Psoas muscle (tissue), 8 donors: ENCODE data around the gene XRCC3. TPM values are rescaled to one million over a fixed set of nuclear protein-coding genes. Genes with fewer than 3 reads are reported as not detected.

Experiments used
- ATAC-seq, 4 donors: fragments of 200-7000 bp; cut with Tn5 transposase; one replicate each; pipeline ENCODE4 v1.9.1; 2020; ENCODE audit warnings: moderate library complexity in 3 of 4, mild to moderate bottlenecking in 2 of 4
- DNase-seq, 2 donors: peaks; one replicate each; pipeline ENCODE4 v3.0.0-alpha.2; 2020
- H3K27ac ChIP-seq: fragments of 200-600 bp; one replicate; pipeline ENCODE4 v1.8.0; 2022
- H3K27me3 ChIP-seq, 3 donors: fragments of 200-600 bp in 1 of 3; one replicate each; pipeline versions ENCODE4 v1.6.1 to v1.8.0; 2013 to 2022; ENCODE audit warnings: low read length in 2 of 3, mild to moderate bottlenecking in 2 of 3, moderate library complexity in 1 of 3; ENCODE audit not compliant: insufficient read depth in 3 of 3
- H3K36me3 ChIP-seq, 2 donors: fragments of 200-600 bp in 1 of 2; one replicate each; pipeline versions ENCODE4 v1.6.1 to v1.8.0; 2013 to 2022; ENCODE audit warnings: low read depth in 1 of 2, mild to moderate bottlenecking in 1 of 2, moderate library complexity in 1 of 2; ENCODE audit not compliant: insufficient read depth in 1 of 2
- H3K4me1 ChIP-seq: fragments of 200-600 bp; one replicate; pipeline ENCODE4 v1.8.0; 2022
- H3K4me3 ChIP-seq: fragments of 200-600 bp; one replicate; pipeline ENCODE4 v1.8.0; 2022; ENCODE audit warnings: mild to moderate bottlenecking
- H3K9me3 ChIP-seq: fragments of 200-600 bp; one replicate; pipeline ENCODE4 v1.8.0; 2022
- WGBS, 3 donors: extraction: QIAGEN DNeasy Blood & Tissue Kit; methylation state at CpG; one replicate each; pipeline versions ENCODE4 v1.1.6 to v1.1.7; 2013; 5-methylcytosine and 5-hydroxymethylcytosine counted together
- intact Hi-C, 2 donors: fragments of 100-400 bp; cut with DNase I; formaldehyde crosslinking; loops; one replicate each; pipeline versions ENCODE4 v1.11.0 to v1.14.2; 2022
- polyA plus RNA-seq, 3 donors: library from polyadenylated mRNA; stranded (reverse); fragments of 200-250 nt; gene quantifications; one replicate each; pipeline ENCODE4 v1.2.3, GENCODE V29; 2013
- total RNA-seq, 4 donors: library from RNA; stranded (reverse); fragmentation: NEBNext Ultra II Directional in 2 of 4; extraction: Animal tissue kit (Norgen Biotek cat#: 25700) in 2 of 4; gene quantifications; one replicate each; pipeline versions ENCODE4 v1.2.1 to v1.2.4, GENCODE V29; 2021 to 2023
- TF ChIP-seq, protein P1 (sequence below): fragments of 200-600 bp; IDR thresholded peaks from one replicate; pipeline ENCODE4 v1.8.0; 2022; ENCODE audit warnings: antibody characterized with exemption
- donor health status: healthy with polysubstance abuse.
- donor health status: DM: no; HTN: no; CAD: no; lungs with moderate emphysema.
- donor health status: Bipolar disorder and iron deficiency.
- donor health status: healthy.
- donor health status: DM: yes; HTN: yes; CAD: no.
- donor health status: DM: no; HTN: no; CAD: no.
- donor health status: DM: no; HTN: no; CAD: no.
- donor health status: DM: yes; HTN: yes; CAD: no.

Gene XRCC3
- total and polyA plus RNA-seq, 7 donors, result 1.00 to 2.5 (median 1.6) TPM

GRCh38 chr14:103714063-103714724 is 1.1 kb downstream of the XRCC3 start:
- Histone ChIP-seq H3K4me3 (peak overlapping the region; percentile 94), H3K9me3 (no peaks in the 10 kb centered on the region), H3K4me1 (peaks cover 40% of the 10 kb centered on the region), H3K27ac (no peak overlapping the region), H3K36me3 (peaks cover 0 to 9% of the 10 kb centered on the region in 2 donors), H3K27me3 (no peaks in the 10 kb centered on the region)
- WGBS, 3 donors, result 63 to 71% (median 70%) methylated on average over 15 to 16 of the region's 16 CpGs
- DNase-seq (no peak), ATAC-seq (no peak)
- intact Hi-C loops, result no loop called here
- TF ChIP-seq, protein P1, sequence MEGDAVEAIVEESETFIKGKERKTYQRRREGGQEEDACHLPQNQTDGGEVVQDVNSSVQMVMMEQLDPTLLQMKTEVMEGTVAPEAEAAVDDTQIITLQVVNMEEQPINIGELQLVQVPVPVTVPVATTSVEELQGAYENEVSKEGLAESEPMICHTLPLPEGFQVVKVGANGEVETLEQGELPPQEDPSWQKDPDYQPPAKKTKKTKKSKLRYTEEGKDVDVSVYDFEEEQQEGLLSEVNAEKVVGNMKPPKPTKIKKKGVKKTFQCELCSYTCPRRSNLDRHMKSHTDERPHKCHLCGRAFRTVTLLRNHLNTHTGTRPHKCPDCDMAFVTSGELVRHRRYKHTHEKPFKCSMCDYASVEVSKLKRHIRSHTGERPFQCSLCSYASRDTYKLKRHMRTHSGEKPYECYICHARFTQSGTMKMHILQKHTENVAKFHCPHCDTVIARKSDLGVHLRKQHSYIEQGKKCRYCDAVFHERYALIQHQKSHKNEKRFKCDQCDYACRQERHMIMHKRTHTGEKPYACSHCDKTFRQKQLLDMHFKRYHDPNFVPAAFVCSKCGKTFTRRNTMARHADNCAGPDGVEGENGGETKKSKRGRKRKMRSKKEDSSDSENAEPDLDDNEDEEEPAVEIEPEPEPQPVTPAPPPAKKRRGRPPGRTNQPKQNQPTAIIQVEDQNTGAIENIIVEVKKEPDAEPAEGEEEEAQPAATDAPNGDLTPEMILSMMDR, result no peak

DNA sequence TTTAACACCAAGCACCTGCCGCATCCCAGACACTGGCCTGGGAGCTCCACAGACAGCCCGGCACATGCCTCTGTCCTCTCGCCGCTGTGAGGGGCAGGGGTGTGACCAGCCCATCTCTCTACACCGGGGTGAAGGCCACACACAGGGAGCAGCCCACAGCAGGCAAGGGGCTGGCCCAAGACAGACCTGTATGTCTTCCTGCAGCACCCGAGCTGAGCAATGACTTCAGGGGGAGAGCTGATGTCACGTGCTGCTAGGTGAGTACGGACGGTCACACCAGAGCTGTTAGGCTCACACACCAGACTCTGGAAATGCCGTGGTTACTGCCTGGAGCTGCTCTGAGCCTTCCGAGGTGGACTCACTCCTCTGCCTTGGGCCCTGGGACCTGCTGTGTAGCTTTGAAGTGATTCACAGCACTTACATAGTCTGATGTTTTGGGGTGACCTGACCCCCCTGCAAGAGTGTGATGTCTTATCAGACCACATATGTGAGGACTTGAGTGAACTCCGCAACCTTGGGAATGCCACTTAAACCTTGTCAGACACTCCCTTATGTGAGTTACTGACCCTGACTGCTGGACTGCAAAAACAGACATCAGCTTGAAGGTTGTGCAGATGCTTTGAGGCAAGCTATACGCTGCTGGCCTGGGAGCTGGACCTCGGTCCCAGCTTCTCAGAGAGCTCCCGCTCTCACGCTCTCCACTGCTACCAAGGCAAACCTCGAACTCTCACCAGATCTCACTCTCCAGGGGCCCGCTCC is 1.8 kb downstream of the XRCC3 start:
- intact Hi-C loops, result no loop called here
- 87 to 90% (median 87%) methylated on average over 18 of the region's 18 CpGs for WGBS, 3 donors
- no peaks in the 10 kb centered on the region for H3K9me3 ChIP-seq
- H3K27ac ChIP-seq, result no peak overlapping the region
- TF ChIP-seq, protein P1, result no peak
- H3K4me1 ChIP-seq, result peaks cover 44% of the 10 kb centered on the region
- H3K36me3 ChIP-seq, result peaks cover 0 to 10% of the 10 kb centered on the region in 2 donors
- H3K27me3 ChIP-seq, result no peaks in the 10 kb centered on the region
- H3K4me3 ChIP-seq, result no peak overlapping the region
- DNase-seq (no peak), ATAC-seq (no peak)

DNA sequence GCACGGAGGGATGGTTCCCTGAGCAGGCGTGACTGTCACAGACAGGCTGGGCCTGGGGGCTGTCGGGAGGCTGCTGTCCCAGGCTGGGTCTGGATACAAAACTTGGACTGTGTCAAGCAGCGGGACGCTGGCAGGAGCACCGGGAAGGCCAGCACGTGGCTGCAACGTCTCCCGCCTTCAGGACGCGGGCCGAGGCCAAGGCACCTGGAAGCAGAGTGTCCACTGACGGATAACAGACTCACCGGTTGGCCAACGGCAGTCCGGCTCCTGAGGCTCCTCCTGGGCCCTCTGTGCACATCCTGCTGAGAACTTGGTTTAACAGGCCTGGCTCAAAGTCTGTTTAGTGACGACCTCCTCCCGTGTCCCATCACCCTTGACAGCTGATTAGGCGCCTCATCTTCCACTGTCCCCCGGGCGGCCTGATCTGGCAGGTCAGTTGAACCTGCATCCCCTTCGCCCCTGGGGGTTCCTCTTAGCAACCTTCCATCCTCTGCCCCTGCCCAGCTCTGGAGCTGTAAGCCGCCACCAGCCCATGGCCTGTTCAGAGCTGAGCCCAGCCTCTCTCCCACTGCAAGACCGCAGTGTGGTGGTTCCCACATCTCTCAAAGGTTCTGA is 2.5 kb downstream of the XRCC3 start:
- H3K27me3 ChIP-seq, result no peaks in the 10 kb centered on the region
- no peak overlapping the region for H3K4me3 ChIP-seq
- DNase-seq, result no peak
- peaks cover 0 to 10% of the 10 kb centered on the region in 2 donors for H3K36me3 ChIP-seq
- ATAC-seq, result no peak
- peaks cover 42% of the 10 kb centered on the region for H3K4me1 ChIP-seq
- peak overlapping the region; percentile 54 for H3K27ac ChIP-seq
- TF ChIP-seq, protein P1, result no peak
- intact Hi-C loops, result no loop called here
- 38 to 52% (median 47%) methylated on average over 23 to 24 of the region's 24 CpGs for WGBS, 3 donors
- H3K9me3 ChIP-seq, result no peaks in the 10 kb centered on the region

GRCh38 chr14:103711516-103712431 is 3.5 kb downstream of the XRCC3 start:
- intact Hi-C loops, result no loop called here
- Histone ChIP-seq H3K4me1 (peaks cover 34% of the 10 kb centered on the region), H3K9me3 (no peaks in the 10 kb centered on the region), H3K27me3 (no peaks in the 10 kb centered on the region), H3K4me3 (no peak overlapping the region), H3K36me3 (peaks cover 0 to 16% of the 10 kb centered on the region in 2 donors), H3K27ac (peak overlapping the region; percentile 54)
- ATAC-seq (peak in 3 of 4 donors; percentile 4 to 11 (median 11)), DNase-seq (peak; percentile 58 to 71)
- TF ChIP-seq, protein P1, result no peak
- WGBS, 3 donors, result 16 to 37% (median 21%) methylated on average over 25 to 27 of the region's 27 CpGs
